Pons (tissue), 1 donor: Measurements from ENCODE around the gene RHOBTB1.
"Not testable (repeated sequence)": the region's sequence is repeated elsewhere in the genome, so short reads cannot be mapped to it uniquely, and the experiment has no call there.

Experiments
- DNase-seq: peaks from one replicate; pipeline ENCODE4 v3.0.0-alpha.2; 2016; ENCODE audit warnings: low spot score

The RHOBTB1 gene

DNA sequence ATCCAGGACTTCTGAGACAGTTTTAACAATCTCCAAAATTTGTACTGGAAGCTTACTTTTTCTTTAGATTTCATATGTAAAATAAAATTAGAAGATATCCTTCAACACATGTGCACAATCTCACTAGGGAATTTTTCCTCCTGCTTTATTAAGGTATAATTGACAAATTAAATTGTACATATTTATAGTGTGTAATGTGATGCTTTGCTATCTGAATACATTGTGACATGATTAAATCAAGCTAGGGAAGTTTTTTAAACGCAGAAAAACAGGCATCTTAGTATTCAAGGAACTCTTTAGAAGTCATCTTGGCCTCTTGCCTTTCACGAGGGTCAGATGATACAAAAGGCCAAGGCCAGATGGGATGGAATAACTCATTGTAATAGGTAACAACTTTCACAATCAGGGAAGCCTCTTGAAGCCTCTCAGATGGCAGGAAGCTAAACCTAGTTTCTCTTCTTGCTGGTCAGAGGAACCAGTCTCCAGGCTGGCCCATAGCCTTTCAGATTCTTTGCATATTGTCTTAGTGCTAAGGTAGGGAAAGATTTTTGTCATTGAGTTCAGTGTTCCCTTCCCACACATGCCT, 78.7 kb downstream of the RHOBTB1 start:
- no peak for DNase-seq

DNA sequence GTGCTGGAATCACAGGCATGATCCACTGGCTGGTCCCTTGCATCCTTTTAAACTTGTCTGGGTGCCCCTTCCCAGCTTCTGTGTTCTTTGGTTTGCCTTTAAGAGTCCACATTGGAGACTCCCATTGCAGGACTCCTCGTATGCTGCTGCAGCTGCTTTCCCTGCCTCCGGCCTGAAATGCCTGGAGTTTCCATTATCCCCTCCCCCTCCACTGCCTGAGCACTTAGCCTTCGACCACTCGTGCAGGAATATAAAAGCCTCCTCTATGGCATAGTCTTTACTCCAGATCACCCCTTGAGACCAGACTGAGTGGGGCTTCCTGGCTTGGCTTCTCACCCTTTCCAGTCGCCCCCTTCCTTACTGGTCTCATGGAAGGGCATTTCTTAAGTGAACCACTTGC, 80.2 kb downstream of the RHOBTB1 start:
- no peak for DNase-seq

DNA sequence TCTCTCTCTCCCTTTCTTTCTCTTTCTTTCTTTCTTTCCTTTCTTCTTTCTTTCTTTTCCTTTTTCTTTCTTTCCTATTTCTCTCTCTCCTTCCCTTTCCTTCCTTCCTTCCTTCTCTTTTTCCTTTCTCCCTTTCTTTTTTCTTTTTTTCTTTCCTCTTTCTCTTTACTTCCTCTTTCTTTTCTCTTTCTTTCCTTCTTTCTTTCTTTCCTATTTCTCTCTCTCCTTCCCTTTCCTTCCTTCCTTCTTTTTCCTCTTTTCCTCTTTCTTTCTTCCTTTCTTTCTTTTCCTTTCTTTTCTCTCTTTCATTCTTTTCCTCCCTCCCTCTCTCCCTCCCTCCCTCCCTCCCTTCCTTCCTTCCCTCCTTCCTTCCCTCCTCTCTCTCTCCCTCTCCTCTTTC, 81.5 kb downstream of the RHOBTB1 start:
- DNase-seq = no peak

DNA sequence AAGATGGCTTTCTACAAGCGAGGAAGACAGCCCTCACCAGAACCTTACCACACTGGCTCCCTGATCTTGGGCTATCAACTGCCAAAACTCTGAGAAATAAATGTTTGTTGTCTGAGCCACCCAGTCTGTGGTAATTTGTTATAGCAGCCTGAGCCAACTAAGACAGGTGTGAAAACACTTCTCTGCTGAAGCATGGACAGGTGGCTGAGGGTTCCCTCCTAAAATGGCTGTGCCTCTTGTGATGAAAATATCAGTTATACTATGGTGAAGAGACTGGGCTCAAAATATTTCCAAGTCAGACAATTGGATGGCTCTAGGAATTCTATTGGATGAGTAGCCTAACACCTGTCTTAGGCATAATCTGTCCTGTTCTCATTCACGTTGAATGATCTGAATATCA, 87.6 kb downstream of the RHOBTB1 start:
- DNase-seq = no peak

DNA sequence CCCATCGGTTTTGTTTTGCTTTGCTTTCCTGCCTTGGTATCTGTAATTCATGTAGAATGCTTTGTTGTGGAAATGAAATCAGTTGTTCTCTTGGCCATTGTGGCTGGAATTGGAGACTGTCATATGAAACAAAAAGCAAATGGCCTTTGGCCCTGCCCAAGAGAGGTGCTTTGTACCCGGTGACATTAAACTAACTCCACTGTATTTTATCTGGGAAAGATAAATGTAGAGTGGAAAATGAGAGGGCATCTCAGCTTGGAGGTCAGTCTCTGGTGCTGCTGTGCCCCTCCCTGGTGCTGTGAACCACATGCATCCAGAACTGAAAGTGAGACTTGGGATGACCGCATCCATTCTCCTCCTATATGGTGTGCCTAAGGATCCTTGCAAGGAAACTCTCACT, 90.3 kb downstream of the RHOBTB1 start:
- DNase-seq = no peak

DNA sequence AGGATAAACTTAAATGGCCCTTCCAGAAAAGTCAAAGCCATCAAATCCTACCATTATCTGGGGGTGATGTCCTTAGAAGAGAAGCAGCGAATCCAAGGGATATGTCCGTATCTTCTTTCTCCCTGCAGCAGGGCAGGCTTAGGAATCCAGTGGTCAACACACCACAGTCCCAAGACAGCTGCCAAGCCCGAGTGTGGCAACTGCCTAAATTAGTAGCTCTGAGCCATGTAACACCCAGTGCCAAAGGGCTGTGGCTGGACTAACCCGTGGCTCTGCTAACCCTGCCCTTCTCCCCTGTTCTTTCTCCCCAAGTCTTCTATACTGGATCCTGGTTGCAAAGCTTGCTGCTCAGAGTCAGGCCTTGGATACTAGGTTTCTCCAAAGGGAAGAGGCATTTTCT, 90.9 kb downstream of the RHOBTB1 start:
- no peak for DNase-seq

DNA sequence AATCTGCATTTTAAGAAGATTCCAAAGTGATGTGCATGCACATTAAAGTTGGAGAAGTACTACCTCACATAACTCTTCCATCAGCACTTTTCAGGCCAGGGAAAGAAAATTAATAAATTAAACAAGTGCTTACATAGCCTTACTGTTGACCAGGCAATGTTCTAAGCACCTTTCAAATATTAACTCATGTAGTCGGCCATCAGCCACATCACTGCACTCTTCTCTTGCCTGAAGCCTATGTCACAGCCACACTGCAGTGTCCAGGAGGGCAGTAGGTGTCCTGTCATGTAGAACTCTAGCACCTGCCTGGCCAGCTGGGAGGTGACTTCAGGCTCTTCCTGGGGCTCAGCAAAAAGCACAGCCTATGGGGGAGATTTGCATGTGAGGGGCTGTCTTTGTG, 94.2 kb downstream of the RHOBTB1 start:
- no peak for DNase-seq

DNA sequence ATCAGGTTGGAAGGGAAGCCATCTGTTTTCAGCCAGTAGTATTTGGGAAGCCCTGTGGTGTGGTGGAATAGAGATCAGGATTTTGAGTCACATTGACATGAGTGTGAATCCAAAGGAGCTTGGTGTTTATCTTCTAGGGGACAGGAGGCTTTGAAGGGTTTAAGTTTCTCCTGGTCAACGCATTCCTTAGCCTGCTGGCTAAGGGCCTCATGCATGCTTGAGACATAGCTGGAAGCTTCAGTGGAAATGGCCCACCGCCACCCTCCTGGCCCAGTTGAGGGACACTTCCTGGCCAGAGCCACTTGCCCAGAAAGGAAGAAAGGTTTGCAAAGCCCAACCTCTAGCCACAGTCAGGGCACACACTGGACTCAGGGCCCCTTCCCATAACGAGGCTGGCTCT, 94.8 kb downstream of the RHOBTB1 start:
- no peak for DNase-seq

DNA sequence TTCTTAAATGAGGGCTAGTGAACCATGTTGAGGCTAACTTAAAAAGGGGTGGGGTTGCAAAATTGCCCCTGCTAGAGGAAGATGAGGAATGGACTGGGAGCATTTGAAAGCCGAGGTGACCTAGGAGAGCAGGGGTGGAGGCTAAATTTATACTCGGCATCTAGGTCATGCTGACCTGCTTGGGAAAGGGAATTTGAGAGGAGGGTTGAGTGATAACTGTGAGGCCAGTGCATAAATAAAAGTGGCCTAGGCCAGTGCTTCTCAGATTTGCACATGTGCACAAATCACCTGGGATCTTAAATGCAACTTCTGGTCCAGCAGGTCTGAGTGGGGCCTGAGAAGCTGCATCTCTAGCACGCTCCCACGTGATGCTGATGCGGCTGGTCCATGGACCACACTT, 95.3 kb downstream of the RHOBTB1 start:
- DNase-seq = no peak

DNA sequence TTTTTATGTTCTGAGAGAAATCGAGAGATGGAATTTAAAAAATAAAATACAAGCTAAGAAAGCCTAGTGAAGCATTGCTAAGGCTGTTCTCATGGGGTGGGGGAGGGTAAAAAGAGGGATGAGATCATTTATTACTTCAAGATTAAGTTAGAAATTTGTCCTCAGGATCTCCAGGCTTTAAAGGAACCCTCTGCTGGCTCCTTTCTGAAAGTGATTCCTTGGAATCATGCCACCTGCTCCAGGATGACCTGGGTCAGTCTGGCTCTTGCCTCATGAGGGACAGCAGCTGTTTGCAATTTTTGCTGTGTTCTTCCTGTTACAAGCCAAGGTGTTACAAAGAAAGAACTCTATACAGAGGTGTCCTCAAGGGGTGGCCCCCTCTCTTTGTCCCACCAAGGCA, 95.9 kb downstream of the RHOBTB1 start:
- DNase-seq = no peak

DNA sequence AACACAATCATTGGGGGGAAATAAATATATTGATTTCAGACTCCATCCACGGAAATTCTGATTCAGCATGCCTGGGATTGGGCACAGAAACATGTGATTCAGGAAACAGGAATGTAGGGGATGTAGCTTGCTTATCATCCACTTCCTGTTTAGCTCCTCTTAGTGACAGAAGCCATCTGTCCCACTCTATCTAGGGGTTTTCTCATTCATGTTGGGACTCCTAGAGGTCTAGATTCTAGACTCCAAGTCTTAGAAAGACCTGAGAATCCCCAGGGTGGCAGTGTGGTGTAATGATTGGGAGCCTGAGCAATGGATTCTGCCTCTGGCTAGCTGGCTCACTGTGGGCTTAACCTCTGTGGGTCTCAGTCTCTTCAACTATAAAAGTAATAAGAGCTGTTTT, 97.8 kb downstream of the RHOBTB1 start:
- DNase-seq = no peak

DNA sequence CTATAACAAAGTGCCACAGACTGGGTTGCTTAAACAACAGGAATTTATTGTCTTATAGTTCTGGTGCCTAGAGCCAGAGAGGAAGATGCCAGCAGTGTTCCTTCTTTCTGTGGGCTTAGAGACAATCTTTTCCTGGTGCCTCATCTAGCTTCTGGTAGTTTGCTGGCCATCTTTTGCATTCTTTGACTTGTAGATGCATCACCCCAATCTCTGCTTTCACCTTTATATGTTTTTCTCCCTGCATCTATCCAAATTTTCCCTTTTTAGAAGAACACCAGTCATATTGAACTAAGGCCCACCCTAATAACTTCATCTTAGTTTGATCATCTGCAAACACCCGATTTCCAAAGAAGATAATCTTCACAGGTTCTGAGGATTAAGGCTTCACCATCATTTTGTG, 98.9 kb downstream of the RHOBTB1 start:
- no peak for DNase-seq

DNA sequence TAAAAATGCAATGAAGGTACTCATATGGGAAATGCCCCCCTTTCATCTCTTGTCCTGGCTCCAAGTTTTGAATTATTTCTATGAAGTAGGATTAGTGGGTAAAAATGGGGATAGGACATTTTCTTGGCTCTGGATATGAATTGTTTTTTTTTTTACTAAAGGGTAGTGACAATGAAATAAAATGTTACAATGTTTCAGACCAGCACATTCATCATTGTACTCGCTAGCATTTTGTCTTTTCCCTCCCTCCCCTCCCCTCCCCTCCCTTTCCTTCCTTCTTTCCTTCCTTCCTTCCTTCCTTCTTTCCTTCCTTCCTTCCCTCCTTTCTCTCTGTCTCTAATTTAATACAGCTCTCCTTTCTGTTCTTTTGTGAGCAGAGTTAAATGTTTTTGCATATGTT, 101.3 kb downstream of the RHOBTB1 start:
- DNase-seq = no peak

DNA sequence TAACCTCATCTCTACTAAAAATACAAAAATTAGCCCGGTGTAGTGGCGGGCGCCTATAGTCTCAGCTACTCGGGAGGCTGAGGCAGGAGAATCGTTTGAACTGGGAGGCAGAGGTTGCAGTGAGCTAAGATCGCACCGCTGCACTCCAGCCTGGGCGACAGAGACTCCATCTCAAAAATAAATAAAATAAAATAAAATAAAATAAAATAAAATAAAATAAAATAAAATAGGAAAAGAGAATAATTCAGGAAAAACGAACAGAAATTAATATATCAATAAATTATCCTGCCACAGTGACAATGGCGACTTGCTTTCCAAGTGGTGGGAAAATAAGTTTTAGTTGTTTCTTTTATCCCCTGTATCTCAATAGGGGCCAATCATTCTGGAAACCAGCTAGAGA, 102.8 kb downstream of the RHOBTB1 start:
- not testable (repeated sequence) for DNase-seq

DNA sequence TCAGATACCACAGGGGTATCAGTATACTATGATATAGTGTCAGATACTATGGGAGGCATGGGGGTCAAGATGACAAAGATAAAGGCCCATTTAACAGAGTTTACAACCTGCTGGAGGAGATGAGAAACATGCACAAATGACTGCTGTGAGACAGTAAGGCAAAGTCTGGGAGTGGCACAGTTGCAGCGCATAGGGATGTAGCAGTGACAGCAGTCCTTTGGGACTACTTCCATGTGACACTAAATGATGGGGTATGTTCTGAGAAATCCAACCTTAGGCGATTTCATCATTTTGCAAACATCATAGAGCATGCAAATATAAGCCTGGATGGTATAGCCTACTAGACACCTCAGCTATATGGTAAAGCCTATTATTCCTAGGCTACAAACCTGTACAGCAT, 108.9 kb downstream of the RHOBTB1 start:
- DNase-seq = no peak

DNA sequence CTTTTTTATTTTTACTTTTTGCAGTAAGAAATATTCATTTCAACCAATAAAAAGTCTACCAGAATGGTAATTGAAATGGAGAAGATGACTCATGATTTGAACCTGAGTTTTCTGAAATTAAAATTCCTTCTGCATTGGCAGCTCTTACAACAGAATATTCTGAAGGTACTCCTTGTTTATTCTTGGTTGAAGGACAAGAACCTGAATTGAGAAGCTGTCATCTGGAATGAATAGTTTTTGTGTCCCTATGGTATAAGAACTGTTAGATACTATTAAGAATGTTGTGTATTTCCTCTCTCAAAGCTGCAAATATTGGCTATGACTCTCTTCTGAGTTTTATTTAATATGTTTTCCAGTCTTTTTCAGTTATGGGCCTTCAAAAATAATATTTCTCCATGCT, 109.6 kb downstream of the RHOBTB1 start:
- DNase-seq = no peak

DNA sequence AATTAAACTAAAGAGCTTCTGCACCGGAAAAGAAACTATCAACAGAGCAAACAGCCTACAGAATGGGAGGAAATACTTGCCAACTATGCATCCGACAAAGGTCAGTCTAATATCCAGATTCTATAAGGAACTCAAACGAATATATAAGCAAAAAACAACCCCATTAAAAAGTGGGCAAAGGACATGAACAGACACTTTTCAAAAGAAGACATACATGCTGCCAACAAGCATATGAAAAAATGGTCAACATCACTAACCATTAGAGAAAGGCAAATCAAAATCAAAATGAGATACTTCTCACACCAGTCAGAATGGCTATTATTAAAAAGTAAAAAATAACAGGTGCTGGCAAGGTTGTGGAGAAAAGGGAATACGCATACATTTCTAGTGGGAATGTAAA, 111.8 kb downstream of the RHOBTB1 start:
- DNase-seq = not testable (repeated sequence)

DNA sequence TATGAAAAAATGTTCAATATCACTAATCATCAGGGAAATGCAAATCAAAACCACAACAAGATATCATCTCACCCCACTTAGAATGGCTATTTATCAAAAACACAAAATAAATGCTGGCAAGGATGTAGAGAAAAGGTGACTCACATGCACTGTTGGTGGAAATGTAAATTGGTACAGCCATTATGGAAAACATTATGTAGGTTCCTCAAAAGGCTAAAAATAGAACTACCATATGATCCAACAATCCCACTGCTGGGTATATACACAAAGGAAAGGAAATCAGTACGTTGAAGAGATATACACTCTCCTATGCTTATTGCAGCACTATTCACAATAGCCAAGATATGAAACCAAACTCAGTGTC, 115.5 kb downstream of the RHOBTB1 start:
- DNase-seq = no peak

DNA sequence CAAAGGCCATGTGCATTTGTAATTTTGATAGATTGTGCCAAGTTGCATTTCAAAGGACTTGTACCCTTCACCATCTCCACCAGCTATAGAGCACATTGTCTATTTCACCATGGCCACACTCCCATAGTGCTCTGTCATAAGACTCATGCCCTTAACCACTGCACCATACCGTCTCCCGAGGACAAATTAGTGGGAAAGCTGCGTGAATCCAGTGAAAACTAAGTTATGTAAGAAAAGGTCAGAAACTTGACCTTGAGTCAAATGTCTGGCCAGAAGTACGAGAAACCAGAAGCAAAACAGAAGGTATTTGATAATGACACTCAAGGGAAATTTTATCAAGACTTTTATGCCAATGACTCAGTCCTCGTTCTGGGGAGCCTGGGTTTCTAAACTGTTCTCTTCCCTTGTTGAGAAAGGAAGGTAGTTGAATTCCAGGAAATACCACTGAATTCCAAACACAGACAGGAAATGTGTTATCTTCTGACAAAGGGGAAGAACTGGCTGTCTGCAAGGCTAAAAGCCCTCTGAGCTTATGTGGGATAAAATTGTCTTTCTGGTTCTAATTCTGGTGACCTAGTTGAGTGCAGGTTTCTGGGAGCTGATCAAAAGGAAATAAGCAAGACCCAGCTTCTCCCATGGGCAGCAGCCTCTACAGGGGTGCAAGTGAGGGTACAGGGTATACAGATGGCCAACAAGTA, 116.0 kb downstream of the RHOBTB1 start:
- peak; percentile 28 for DNase-seq

DNA sequence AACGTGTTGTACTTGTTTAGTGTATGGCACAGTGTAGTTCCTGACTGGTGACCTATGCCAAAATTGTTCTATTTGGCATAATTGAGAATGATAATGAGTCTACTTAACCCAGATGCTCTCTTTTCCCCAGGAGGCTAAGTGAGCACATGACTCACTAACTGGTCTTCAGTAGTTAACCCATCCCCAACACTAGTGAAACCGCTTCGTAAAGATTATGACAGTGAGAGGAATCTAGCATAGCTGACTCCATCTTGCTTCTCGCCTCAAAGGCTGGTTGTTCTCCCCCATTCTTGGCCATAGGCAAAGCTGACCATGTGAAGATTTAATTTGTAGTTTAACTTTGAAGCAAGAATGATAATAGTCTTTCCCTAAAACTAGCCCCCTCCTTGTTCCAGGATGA, 118.5 kb downstream of the RHOBTB1 start:
- no peak for DNase-seq

DNA sequence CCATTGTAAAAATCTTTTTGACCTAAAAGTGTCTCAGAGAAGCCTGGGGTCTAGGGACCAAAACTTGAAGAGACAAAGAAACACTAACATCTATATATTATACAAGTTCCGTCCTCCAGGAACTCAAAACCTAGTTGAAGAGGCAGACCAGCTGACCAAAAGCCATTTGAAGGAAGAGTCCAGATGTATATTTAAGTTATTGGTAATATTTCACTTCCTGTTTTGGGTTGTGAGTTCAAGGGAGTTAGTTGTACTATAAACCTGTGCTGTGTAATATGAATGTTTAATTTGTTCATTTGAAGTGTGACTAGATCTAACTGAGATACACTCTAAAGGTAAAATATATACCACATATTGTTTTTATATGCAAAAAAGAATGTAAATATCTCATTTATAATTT, 120.7 kb downstream of the RHOBTB1 start:
- no peak for DNase-seq

DNA sequence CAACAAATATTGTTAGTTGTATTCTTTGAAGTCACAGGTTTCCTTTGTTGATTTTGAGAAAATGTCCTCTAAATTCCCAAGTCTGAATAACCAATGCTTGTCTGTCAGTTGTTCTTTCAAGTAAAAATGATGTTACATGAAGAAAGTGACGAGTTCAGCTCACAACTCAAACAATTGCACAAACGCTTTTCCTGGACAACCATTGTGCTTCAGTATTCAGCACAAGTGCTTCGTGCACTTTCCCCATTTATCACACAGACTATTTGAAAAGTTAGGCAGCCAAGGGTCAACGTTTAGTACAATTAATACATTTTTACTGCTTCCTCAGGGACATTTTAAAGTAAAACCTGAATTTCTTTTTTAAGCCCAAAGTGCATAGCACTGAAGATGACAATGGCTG, 121.2 kb downstream of the RHOBTB1 start:
- no peak for DNase-seq

DNA sequence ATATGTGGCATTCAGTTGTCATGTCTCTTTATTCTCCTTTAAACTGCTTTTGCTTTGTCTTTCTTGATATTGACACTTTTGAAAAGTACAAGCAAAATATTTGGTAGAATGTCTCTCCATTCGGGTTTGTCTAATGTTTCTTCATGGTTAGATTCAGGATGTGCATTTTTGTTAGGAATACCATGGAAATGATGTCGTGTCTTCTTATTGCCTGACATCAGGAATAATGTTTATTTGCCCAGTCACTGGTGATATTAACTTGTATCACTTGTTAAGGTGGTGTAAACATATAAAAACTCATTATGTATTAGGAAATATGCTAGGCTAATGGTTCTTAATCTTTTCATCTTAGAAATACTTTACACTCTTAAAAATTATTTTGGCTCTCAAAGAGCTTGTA, 122.3 kb downstream of the RHOBTB1 start:
- no peak for DNase-seq

DNA sequence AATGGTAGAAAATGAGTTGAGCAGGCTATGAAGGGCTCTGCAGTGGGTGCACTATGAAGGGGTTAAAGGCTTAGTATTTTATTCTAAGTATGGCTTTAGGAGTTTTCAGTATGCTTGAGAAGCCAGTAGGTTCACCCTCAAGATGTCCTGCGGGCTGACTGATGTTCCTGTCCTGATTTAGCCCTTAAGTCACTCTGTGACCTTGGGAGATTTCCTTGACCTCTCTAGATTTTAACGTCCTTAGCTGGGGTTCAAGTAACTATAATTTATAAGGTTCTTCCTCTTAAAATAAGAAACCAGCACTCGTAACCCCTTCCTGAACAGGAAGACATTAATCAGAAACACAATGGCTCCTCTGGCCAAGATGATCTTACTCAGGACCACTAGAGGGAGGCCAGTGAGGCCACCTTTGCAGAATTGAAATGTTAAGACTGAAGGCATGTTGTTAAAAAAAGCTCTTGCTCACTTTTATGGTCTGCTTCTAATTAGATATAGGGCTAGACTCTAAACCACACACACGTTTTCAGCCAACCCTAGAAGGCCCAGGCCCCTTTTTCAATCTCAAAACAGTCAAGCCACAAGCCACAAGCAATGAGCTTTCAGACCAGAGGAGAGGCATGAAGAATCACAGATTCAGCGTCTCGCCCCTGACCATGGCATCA, 123.8 kb downstream of the RHOBTB1 start:
- no peak for DNase-seq
